ENCODE results near the gene DNMT3L.

GRCh38 chr21:44288251-44289110 is 26.8 kb upstream of the DNMT3L start:
- TF ChIP-seq CTCF (IDR thresholded peaks at IDR 0.05; ENCODE audit: poor library complexity) = no peak
- TF ChIP-seq EZH2 (IDR thresholded peaks at IDR 0.05; ENCODE audit: borderline replicate concordance) = no peak
- TF ChIP-seq EZH2phosphoT487 (IDR thresholded peaks at IDR 0.05; ENCODE audit: low read depth, severe bottlenecking, unreplicated experiment) = no peak
